HepG2 (cell line): ENCODE data around the gene DNAJB11. TPM values are rescaled to one million over a fixed set of nuclear protein-coding genes. Genes with fewer than 3 reads are reported as not detected.

Experiments
- ARID2 ChIP-seq: sonication (generic); formaldehyde crosslinking; IDR thresholded peaks from 2 replicates; pipeline ENCODE4 v1.8.1; 2022; ENCODE audit warnings: mild to moderate bottlenecking, missing genetic modification reagents, borderline replicate concordance
- CCAR2 ChIP-seq: fragments of 200-400 bp; formaldehyde crosslinking; optimal IDR thresholded peaks from 2 replicates; pipeline ENCODE3; 2018; ENCODE audit warnings: low read depth, mild to moderate bottlenecking, low read length, moderate library complexity
- CENPX ChIP-seq: sonication (generic); formaldehyde crosslinking; IDR thresholded peaks from 2 replicates; pipeline ENCODE4 v1.9.0; 2021; ENCODE audit warnings: mild to moderate bottlenecking, missing genetic modification reagents, moderate library complexity
- FOXO1 ChIP-seq: sonication (generic); formaldehyde crosslinking; IDR thresholded peaks from 2 replicates; pipeline ENCODE4 v1.4.0; 2020; ENCODE audit warnings: missing genetic modification reagents
- GPN1 ChIP-seq: sonication (generic); formaldehyde crosslinking; IDR thresholded peaks from 2 replicates; pipeline ENCODE4 v1.5.1; 2020; ENCODE audit warnings: missing genetic modification reagents, borderline replicate concordance
- HNF4G ChIP-seq, 2 experiments: sonication (generic) in 1 of 2; formaldehyde crosslinking in 1 of 2; IDR thresholded peaks; 2 replicates each; pipeline versions ENCODE4 v1.4.0 to v1.6.1; 2011 to 2020; ENCODE audit warnings: borderline replicate concordance in 2 of 2, low read depth in 2 of 2, mild to moderate bottlenecking in 2 of 2, low read length in 1 of 2, missing genetic modification reagents in 1 of 2, moderate library complexity in 1 of 2
- HNRNPK ChIP-seq: fragments of 200-400 bp; formaldehyde crosslinking; IDR thresholded peaks from 2 replicates; pipeline ENCODE4 v1.6.1; 2018; ENCODE audit warnings: low read length, low read depth, moderate library complexity, mild to moderate bottlenecking; ENCODE audit not compliant: poor library complexity, severe bottlenecking
- HOXD1 ChIP-seq: sonication (generic); formaldehyde crosslinking; IDR thresholded peaks from 2 replicates; pipeline ENCODE4 v1.5.0; 2020; ENCODE audit warnings: missing genetic modification reagents
- JUND ChIP-seq: sonication (generic); formaldehyde crosslinking; IDR thresholded peaks from 2 replicates; pipeline ENCODE4 v1.8.0; 2022; ENCODE audit warnings: mild to moderate bottlenecking, missing genetic modification reagents
- KDM5B ChIP-seq: sonication (generic); formaldehyde crosslinking; IDR thresholded peaks from 2 replicates; pipeline ENCODE4 v1.4.0; 2020; ENCODE audit warnings: missing genetic modification reagents, mild to moderate bottlenecking, borderline replicate concordance
- LCORL ChIP-seq, 2 experiments: fragments of 450-650 bp in 1 of 2; sonication (generic) in 1 of 2; formaldehyde crosslinking in 1 of 2; IDR thresholded peaks; 2 replicates each; pipeline versions ENCODE4 v1.5.0 to v1.6.1; 2017 to 2020; ENCODE audit warnings: antibody characterized with exemption in 1 of 2, missing genetic modification reagents in 1 of 2
- NAIF1 ChIP-seq: sonication (generic); formaldehyde crosslinking; IDR thresholded peaks from 2 replicates; pipeline ENCODE4 v1.5.0; 2020; ENCODE audit warnings: mild to moderate bottlenecking, missing genetic modification reagents, borderline replicate concordance
- NFATC3 ChIP-seq: sonication (generic); formaldehyde crosslinking; IDR thresholded peaks from 2 replicates; pipeline ENCODE4 v1.5.1; 2020; ENCODE audit warnings: mild to moderate bottlenecking, missing genetic modification reagents
- RBAK ChIP-seq: sonication (generic); formaldehyde crosslinking; IDR thresholded peaks from 2 replicates; pipeline ENCODE4 v1.5.1; 2020; ENCODE audit warnings: mild to moderate bottlenecking, missing genetic modification reagents
- ZNF350 ChIP-seq: sonication (generic); formaldehyde crosslinking; IDR thresholded peaks from 2 replicates; pipeline ENCODE4 v1.4.0; 2020; ENCODE audit warnings: mild to moderate bottlenecking, low read depth, missing genetic modification reagents, borderline replicate concordance
- ZNF430 ChIP-seq: sonication (generic); formaldehyde crosslinking; IDR thresholded peaks from 2 replicates; pipeline ENCODE4 v1.9.0; 2021; ENCODE audit warnings: mild to moderate bottlenecking, missing genetic modification reagents
- ZNF501 ChIP-seq: sonication (generic); formaldehyde crosslinking; IDR thresholded peaks from 2 replicates; pipeline ENCODE4 v1.5.1; 2020; ENCODE audit warnings: mild to moderate bottlenecking, moderate library complexity, missing genetic modification reagents
- ZNF724P ChIP-seq: sonication (generic); formaldehyde crosslinking; IDR thresholded peaks from 2 replicates; pipeline ENCODE4 v1.8.0; 2022; ENCODE audit warnings: missing genetic modification reagents, borderline replicate concordance
- ZSCAN25 ChIP-seq: sonication (generic); formaldehyde crosslinking; IDR thresholded peaks from 2 replicates; pipeline ENCODE4 v1.8.0; 2022; ENCODE audit warnings: mild to moderate bottlenecking, missing genetic modification reagents
- polyA plus RNA-seq, 8 experiments: library from polyadenylated mRNA; depleted of rRNA in 3 of 8; stranded (reverse) in 7 of 8; unstranded in 1 of 8; fragments of >200 nt; fragmentation: Illumina TruSeq in 4 of 8; extraction: Trizol in 4 of 8; gene quantifications; 2 replicates each; pipeline versions ENCODE4 v1.2.1 to v1.2.3, GENCODE V29; 2011 to 2016; ENCODE audit warnings: low read depth in 4 of 8, missing spikeins in 1 of 8, mixed read lengths in 1 of 8; ENCODE audit not compliant: insufficient read depth in 1 of 8
- total RNA-seq, 5 experiments: library from RNA; depleted of rRNA; stranded (reverse); fragments of >200 nt; fragmentation: Illumina TruSeq; extraction: Trizol; gene quantifications; 2 replicates each; pipeline ENCODE4 v1.2.3, GENCODE V29; 2016; ENCODE audit warnings: low read depth in 1 of 5
- TF ChIP-seq, protein P1 (sequence below): sonication (generic); formaldehyde crosslinking; IDR thresholded peaks from 2 replicates; pipeline ENCODE4 v1.5.0; 2020; ENCODE audit warnings: mild to moderate bottlenecking, missing genetic modification reagents
- TF ChIP-seq, protein P2 (sequence below): sonication (generic); formaldehyde crosslinking; IDR thresholded peaks from 2 replicates; pipeline ENCODE4 v1.4.0; 2020; ENCODE audit warnings: missing genetic modification reagents
- TF ChIP-seq, protein P3 (sequence below): sonication (generic); formaldehyde crosslinking; IDR thresholded peaks from 2 replicates; pipeline ENCODE4 v1.5.0; 2020; ENCODE audit warnings: missing genetic modification reagents

DNAJB11 gene
- total and polyA plus RNA-seq, 2 of the 13 experiments (the other 11 are each of a cell fraction or from before 2014, with no cell fraction given) = 41.0 to 132 TPM

DNA sequence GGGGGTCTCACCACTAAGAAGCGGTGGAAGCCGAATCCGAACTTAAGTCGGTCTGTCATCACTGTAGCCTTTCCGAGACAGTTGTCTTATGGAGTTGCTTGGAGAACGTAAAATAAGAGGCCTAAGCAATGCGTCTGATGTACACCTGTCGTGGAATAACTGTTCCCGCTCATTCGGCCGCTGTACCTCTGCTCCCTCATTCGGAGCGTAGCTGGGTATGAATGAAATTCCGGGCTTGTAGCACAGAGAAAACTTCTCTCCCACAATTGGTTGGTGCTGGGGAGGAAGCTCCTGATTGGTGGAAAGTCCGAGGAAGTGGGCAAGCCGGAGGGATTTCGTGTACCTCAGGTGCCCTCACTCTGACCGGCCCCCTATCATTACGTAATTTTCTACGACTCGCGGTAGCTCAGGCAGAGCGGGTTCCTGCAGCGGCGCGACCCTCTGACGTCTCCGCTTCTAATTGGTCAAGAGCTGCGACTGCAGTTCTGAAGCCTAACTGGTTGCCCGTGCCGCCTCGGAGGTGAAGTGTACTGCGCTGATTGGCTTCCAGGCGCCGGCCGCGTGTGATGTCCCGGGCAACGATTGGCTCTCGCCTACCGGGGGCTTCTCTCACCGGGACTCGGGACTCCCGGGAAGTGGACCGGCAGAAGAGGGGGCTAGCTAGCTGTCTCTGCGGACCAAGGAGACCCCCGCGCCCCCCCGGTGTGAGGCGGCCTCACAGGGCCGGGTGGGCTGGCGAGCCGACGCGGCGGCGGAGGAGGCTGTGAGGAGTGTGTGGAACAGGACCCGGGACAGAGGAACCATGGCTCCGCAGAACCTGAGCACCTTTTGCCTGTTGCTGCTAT lies at the start of gene DNAJB11 (continued):
- TF ChIP-seq, protein P1, sequence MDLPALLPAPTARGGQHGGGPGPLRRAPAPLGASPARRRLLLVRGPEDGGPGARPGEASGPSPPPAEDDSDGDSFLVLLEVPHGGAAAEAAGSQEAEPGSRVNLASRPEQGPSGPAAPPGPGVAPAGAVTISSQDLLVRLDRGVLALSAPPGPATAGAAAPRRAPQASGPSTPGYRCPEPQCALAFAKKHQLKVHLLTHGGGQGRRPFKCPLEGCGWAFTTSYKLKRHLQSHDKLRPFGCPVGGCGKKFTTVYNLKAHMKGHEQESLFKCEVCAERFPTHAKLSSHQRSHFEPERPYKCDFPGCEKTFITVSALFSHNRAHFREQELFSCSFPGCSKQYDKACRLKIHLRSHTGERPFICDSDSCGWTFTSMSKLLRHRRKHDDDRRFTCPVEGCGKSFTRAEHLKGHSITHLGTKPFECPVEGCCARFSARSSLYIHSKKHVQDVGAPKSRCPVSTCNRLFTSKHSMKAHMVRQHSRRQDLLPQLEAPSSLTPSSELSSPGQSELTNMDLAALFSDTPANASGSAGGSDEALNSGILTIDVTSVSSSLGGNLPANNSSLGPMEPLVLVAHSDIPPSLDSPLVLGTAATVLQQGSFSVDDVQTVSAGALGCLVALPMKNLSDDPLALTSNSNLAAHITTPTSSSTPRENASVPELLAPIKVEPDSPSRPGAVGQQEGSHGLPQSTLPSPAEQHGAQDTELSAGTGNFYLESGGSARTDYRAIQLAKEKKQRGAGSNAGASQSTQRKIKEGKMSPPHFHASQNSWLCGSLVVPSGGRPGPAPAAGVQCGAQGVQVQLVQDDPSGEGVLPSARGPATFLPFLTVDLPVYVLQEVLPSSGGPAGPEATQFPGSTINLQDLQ (CRISPR knock-in tag) = no peak
- TF ChIP-seq KDM5B = no peak
- TF ChIP-seq ZSCAN25 = no peak
- TF ChIP-seq HNRNPK = no peak
- TF ChIP-seq RBAK = no peak
- no peak for TF ChIP-seq ZNF724P (CRISPR knock-in tag)
- no peak for TF ChIP-seq LCORL (IDR thresholded peaks at IDR 0.05)
- TF ChIP-seq LCORL (CRISPR knock-in tag; IDR thresholded peaks at IDR 0.05) = peak; percentile 44; the same call in 1 of the 2 replicates
- no peak for TF ChIP-seq ARID2 (CRISPR knock-in tag)
- TF ChIP-seq HNF4G (IDR thresholded peaks at IDR 0.05; ENCODE audit: borderline replicate concordance, low read depth, low read length) = peak; percentile 32; the same call in 1 of the 2 replicates
- no peak for TF ChIP-seq HNF4G (CRISPR knock-in tag; IDR thresholded peaks at IDR 0.05; ENCODE audit: borderline replicate concordance, low read depth)
- TF ChIP-seq NAIF1 (CRISPR knock-in tag) = no peak
- TF ChIP-seq NFATC3 (CRISPR knock-in tag) = no peak
- no peak for TF ChIP-seq CCAR2
- 0 out of 2 replicates have a peak, but pooled peaks have one; percentile 16 for TF ChIP-seq HOXD1 (CRISPR knock-in tag)
- no peak; the same call in 1 of the 2 replicates for TF ChIP-seq FOXO1 (CRISPR knock-in tag)
- TF ChIP-seq, protein P2, sequence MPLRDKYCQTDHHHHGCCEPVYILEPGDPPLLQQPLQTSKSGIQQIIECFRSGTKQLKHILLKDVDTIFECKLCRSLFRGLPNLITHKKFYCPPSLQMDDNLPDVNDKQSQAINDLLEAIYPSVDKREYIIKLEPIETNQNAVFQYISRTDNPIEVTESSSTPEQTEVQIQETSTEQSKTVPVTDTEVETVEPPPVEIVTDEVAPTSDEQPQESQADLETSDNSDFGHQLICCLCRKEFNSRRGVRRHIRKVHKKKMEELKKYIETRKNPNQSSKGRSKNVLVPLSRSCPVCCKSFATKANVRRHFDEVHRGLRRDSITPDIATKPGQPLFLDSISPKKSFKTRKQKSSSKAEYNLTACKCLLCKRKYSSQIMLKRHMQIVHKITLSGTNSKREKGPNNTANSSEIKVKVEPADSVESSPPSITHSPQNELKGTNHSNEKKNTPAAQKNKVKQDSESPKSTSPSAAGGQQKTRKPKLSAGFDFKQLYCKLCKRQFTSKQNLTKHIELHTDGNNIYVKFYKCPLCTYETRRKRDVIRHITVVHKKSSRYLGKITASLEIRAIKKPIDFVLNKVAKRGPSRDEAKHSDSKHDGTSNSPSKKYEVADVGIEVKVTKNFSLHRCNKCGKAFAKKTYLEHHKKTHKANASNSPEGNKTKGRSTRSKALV (CRISPR knock-in tag) = peak; percentile 50
- TF ChIP-seq CENPX = no peak
- TF ChIP-seq ZNF501 (CRISPR knock-in tag) = peak; percentile 74; the same call in 1 of the 2 replicates
- TF ChIP-seq ZNF350 (CRISPR knock-in tag) = peak; percentile 57; the same call in 1 of the 2 replicates
- TF ChIP-seq ZNF430 = no peak
- TF ChIP-seq JUND (CRISPR knock-in tag) = no peak; the same call in 1 of the 2 replicates
- TF ChIP-seq GPN1 (CRISPR knock-in tag) = no peak
- TF ChIP-seq, protein P3, sequence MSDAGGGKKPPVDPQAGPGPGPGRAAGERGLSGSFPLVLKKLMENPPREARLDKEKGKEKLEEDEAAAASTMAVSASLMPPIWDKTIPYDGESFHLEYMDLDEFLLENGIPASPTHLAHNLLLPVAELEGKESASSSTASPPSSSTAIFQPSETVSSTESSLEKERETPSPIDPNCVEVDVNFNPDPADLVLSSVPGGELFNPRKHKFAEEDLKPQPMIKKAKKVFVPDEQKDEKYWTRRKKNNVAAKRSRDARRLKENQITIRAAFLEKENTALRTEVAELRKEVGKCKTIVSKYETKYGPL = peak; percentile 66; the same call in 1 of the 2 replicates
